ENCODE results near the gene PI16.

PI16 gene, protein sequence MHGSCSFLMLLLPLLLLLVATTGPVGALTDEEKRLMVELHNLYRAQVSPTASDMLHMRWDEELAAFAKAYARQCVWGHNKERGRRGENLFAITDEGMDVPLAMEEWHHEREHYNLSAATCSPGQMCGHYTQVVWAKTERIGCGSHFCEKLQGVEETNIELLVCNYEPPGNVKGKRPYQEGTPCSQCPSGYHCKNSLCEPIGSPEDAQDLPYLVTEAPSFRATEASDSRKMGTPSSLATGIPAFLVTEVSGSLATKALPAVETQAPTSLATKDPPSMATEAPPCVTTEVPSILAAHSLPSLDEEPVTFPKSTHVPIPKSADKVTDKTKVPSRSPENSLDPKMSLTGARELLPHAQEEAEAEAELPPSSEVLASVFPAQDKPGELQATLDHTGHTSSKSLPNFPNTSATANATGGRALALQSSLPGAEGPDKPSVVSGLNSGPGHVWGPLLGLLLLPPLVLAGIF

DNA sequence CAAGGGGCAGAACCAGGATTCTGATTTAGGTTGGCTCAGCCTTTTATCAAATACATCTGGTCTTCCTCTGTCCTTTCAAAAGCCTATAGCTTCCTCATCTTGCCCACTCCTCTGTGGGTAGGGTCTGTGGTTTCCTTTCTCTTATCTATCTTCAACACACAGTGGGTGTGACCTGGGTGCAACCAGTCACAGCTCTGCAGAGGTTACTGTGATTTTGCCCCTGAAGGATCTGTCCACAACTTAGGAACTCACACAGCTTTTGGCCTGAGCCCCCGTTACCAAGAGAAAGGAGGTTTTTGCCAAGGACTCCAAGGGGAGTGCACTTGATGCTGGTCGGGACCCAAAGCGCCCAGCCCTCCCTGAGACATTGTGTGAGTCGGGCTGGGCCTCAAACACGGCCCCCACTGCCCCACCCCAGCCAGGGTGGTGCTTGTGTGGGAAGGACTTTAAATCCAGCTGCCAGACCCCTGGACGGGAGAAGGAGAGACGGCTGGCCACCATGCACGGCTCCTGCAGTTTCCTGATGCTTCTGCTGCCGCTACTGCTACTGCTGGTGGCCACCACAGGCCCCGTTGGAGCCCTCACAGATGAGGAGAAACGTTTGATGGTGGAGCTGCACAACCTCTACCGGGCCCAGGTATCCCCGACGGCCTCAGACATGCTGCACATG is at the start of gene PI16:
Gene PI16 (plus strand): TSS at position 477 of the 670 bp plus-strand sequence. CDS start 23 bp downstream, at position 500.
- no peak for TF ChIP-seq CTCF (IDR thresholded peaks at IDR 0.05)

GRCh38 chr6:36904851-36905393 is 49.6 kb upstream of the PI16 start:
- TF ChIP-seq CTCF (IDR thresholded peaks at IDR 0.05), result no peak

DNA sequence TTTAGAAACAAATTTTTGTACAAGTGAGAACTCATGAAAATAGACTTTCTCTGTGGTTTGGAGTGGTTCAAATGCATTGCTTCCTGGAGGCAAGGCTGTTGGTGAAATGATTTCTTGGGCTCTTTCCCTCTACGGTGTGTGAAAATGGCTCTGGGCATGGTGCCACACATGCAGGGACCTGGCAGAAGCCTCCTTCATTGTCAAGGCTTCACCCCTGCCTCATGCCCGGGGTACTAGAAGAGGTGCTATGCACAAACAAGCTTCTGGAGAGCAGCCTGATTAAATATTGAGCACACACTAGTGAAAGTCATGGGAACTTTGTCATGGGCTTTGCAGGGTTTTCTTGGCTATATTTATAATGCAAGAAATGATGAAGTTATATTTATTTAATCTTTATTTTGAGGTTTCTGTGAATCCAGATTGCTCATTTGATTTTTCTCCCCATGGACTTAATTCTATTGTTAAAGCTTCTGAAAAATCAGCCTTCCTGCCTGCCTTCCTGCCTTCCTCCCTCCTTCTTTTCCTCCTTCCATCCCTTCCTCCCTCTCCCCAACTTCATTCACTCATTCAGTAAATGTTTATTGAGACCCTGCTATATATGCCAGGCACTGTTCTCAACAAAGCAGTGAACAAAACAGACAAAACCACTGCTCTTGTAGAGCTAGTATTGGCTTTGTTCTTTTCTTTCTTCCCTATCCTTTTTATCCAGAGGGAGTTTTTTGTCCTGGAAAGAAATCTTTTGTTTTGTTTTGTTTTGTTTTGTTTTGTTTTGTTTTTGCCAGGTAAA is 47.8 kb upstream of the PI16 start:
- TF ChIP-seq CTCF (IDR thresholded peaks at IDR 0.05), result no peak

DNA sequence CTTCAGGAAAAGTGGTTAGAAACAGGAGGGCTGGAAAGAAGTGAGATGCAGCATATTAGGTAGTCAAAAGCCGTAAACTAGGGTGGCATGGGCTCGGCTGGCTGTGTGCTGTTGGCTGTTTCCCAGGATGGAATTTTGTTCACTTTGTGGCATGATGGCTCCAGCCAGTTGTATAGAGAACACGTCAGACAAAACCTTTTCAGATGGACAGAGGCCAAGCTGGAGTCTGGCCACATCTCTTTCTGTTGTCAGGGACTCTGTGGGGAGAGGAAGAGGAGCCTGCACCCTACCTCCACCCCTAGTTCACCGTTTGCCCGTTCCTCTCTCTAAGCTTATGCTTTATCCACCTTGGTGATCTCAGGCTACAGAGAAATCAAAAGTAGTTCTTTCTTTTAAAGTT is 46.8 kb upstream of the PI16 start:
- no peak for TF ChIP-seq CTCF (IDR thresholded peaks at IDR 0.05)

DNA sequence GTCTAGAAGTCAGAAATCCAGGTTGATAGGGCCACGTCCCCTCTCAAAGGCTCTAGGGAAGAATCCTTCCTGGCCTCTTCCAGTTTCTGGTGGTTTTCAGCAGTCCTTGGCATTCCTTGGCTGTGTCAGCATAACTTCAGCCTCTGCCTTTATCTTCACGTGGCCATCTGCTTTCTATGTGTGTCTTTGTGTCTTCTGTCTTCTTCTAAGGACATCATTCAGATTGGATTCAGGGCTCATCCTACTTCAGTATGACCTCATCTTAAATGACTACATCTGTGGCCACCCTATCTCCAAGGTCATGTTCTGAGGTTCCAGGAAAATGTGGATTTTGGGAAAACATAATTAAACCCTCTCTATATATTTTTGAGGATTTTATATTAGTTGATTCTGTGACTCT is 45.8 kb upstream of the PI16 start:
- no peak for TF ChIP-seq CTCF (IDR thresholded peaks at IDR 0.05)

- no peak for TF ChIP-seq CTCF (IDR thresholded peaks at IDR 0.05)
Observed at GRCh38 chr6:36912030-36912454, 42.5 kb upstream of the PI16 start.

DNA sequence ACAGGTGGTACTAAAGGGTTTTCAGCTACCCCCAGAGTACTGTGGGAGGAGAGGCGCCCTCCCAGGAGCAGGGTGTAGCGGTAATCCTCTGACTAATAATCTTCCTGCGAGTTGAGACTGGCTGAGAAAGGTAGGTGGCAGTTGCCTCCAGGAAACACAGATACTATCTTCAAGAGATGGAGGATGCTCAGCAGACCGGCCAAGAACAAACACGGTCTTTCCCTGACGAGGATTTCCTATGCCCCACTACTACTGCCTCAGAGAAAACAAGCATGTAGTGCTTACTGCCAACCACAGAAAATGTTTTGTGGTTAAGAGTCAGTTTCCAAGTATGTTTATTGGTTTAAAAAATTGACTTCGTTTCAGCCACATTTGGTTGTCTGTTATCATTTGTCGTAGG is 42.0 kb upstream of the PI16 start:
- TF ChIP-seq CTCF (IDR thresholded peaks at IDR 0.05), result no peak

All from LNCAP (cell line).